ENCODE data around the gene FGR.
"Not testable (repeated sequence)": the region's sequence is repeated elsewhere in the genome, so short reads cannot be mapped to it uniquely, and the experiment has no call there.

FGR gene

DNA sequence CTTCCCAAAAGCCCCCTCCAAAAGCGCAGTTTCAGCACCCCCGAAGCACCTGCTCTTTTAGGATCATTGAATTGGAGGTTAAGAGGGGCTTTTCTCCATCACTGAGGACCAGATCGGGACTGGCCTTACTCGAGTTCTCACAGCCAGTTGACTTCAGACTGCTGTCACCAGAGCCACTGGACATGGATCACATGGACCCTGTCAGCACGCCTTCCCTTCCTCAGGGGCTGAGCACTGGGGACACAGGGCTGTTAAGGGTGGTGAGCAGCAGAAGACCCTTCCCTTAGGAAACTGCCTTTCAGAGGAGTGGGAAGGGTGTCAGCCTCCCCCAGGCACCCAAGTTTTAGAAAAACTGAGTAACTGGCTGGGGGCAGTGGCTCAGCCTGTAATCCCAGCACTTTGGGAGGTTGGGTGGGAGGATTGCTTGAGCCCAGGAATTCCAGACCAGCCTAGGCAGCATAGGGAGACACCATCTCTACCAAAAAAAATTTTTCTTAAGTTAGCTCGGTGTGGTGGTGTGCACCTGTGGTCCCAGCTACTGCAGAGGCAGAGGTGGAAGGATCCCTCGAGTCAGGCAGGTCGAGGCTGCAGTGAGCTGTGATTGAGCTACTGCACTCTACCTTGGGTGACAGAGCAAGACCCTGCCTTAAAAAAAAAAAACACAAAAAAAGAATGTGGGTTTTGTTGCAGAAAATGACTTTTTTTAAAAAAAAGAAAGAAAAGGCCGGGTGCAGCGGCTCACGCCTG, 584 bp upstream of the FGR start:
- DNase-seq (ENCODE audit: low read depth, low spot score) = no peak

DNA sequence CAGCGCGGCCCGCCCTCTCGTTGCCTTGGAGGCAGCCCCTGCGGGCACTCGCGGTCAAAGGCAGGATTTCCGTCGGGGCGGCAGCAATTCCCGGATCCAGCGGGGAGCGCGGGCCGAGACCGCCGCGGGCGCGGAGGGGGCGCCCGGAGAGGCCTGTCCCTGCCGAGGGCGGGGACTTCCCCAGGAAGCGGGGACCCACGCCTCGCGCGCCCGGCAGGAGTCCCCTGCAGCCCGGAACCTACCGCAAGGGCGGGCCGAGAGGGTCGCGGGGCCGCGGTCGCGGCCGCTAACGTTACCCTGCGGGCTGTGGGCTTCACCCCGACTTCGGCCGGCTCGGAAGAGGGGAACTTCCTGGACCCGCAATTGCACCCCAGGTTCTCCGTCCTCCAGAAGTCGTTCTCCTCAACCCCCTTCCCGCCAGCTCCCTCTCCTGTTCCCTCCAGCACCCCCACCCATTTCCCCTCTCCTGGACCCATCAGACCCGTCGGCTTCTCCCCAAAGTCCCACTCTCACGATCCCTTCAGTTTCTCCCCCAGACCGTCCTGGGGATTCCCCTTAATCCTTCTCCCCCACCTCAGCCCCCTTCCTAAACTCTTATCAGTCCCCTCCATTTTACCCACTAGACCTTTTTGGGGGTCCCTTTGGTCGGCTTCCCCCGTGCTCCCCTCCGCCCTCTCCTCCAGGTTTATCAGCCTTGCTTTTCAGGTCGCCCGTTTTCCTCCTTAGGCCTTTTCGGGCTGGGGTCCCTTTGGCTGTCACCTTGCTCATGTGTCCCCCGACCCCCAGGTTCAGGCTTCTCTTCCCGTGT, 604 bp downstream of the FGR start:
- peak; percentile 38 for DNase-seq (ENCODE audit: low read depth, low spot score)

DNA sequence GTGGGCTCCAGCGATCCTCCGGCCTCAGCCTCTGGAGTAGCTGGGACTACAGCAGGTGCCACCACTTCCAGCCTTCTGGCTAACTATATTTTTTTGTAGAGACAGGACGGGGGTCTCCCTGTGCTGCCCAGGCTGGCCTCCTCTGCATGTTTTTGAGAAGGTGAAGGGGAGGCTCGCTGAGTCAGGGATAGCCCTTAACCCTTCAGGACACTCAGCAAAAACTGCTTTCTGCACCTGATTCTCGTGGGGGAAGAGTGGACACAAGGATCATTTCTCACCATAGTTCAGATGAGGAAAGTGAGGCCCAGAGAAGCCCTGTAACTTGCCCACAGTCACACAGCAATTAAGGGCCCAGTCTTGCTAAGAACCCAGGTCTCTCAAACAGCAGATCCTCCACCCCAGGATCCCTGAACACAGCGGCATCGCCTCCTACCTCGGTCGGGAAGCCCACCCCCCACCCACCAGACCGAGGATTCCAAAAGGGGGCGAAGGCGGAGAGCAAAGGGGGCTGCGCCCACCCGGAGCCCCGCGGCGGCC, 1.3 kb downstream of the FGR start:
- DNase-seq (ENCODE audit: low read depth, low spot score) = no peak

DNA sequence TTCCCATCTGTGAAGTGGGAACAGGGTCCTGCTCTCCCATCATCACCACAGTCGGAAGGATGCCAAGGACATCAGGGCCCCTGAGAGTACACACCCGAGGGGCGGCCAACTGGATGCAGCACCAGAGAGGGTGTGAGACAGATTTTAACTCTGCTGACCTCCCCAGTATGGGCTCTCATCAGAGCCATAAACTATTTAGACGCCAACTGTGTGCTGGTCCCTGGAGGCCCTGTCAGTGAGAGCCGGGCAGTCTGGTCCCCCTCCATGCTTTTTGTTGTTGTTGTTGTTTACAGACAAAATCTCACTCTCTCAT, 1.7 kb downstream of the FGR start:
- no peak for DNase-seq (ENCODE audit: low read depth, low spot score)

- no peak for DNase-seq (ENCODE audit: low read depth, low spot score)
These were observed 2.3 kb downstream of the FGR start for GRCh38 chr1:27632387-27633297.

- no peak for DNase-seq (ENCODE audit: low read depth, low spot score)
These were observed 4.0 kb downstream of the FGR start for GRCh38 chr1:27630859-27631491.

GRCh38 chr1:27628712-27629111, 6.3 kb downstream of the FGR start:
- DNase-seq (ENCODE audit: low read depth, low spot score) = no peak

- not testable (repeated sequence) for DNase-seq (ENCODE audit: low read depth, low spot score)
These were observed 7.3 kb downstream of the FGR start for GRCh38 chr1:27627733-27628132.

- no peak for DNase-seq (ENCODE audit: low read depth, low spot score)
These were observed 7.9 kb downstream of the FGR start for GRCh38 chr1:27627061-27627460.

- DNase-seq (ENCODE audit: low read depth, low spot score) = no peak
These were observed 8.7 kb downstream of the FGR start for GRCh38 chr1:27626031-27626935.

- DNase-seq (ENCODE audit: low read depth, low spot score) = no peak
These were observed 10.4 kb downstream of the FGR start for GRCh38 chr1:27624467-27625178.

GRCh38 chr1:27623327-27624212, 11.4 kb downstream of the FGR start:
- no peak for DNase-seq (ENCODE audit: low read depth, low spot score)

- no peak for DNase-seq (ENCODE audit: low read depth, low spot score)
These were observed 12.2 kb downstream of the FGR start for GRCh38 chr1:27622828-27623227.

DNA sequence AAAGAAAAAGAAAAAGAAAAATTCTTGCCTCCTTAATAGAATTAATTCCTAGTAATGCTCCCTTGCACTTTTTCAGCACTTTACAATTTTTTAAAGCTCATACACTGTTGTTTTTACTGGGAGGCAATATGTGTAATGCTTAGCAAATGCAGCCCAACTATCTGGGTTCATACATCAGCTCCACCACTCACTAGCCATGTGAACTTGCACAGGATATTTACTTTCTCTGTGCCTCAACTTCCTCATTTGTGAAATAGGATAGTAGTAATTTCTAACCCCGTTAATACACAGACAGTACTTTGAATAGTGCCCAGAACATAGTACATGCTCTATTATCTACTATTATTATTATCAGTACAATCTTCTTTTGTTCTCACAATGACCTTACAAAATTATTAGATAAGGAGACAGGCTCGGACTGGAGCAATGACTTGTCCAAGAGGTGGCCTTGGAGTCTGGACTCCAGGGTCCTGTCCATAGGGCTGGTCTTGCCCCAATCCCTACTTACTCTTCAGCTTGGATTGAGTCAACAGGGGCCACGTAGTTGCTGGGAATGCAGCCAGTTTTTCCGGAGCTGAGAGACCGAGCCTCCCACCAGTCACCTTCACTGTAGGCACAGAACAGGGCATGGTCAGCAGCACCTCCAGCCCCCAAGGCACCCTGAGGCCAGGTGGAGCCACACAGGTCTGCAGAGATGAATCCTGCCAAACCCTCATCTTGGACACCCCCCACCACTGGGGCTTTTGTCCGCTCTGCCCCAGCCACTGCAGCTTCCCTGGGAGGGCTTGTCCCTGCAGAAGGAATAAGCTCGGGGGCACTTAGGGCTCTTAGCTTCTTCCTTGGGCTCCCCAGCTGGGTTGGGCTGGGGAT, 13.7 kb downstream of the FGR start:
- peak; percentile 58 for DNase-seq (ENCODE audit: low read depth, low spot score)

GRCh38 chr1:27619782-27620438, 15.1 kb downstream of the FGR start:
- DNase-seq (ENCODE audit: low read depth, low spot score) = not testable (repeated sequence)

DNA sequence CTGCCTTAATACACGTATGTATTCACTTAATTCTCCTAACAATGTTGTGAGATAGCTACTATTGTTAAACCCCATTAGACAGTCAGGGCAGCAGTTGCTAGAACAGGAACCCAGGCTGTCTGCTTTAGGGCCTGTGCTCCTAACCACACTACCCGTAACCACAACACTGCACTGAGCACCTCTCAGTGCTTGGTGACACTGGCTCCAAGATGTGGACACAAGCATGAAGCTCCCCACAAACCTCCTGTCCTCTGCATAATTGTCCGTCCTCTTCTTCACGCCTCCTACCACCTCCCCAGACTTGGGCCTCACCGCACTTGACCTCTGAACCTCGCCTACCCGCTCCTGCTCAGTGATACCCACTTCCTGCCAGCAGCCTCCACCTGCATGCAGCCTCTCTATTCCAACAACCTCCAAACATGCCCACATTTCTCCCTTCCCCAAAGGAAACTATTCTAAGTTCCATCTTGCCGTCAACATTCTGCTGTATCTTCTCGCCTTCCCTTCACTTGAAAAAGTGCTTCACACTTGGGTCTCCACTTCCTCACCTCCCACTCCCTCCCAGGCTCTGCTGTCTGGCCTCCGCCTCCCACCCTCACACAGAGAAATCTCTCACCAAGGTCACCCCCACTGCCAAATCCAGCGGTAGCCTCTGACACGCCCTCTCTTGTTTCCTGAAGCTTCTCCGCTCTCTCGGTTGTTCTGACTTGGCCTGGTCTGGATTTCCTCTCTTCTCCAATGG, 16.5 kb downstream of the FGR start:
- no peak for DNase-seq (ENCODE audit: low read depth, low spot score)
